ENCODE data around the gene SLC6A19.
"Not testable (repeated sequence)": the region's sequence is repeated elsewhere in the genome, so short reads cannot be mapped to it uniquely, and the experiment has no call there.

SLC6A19 gene

DNA sequence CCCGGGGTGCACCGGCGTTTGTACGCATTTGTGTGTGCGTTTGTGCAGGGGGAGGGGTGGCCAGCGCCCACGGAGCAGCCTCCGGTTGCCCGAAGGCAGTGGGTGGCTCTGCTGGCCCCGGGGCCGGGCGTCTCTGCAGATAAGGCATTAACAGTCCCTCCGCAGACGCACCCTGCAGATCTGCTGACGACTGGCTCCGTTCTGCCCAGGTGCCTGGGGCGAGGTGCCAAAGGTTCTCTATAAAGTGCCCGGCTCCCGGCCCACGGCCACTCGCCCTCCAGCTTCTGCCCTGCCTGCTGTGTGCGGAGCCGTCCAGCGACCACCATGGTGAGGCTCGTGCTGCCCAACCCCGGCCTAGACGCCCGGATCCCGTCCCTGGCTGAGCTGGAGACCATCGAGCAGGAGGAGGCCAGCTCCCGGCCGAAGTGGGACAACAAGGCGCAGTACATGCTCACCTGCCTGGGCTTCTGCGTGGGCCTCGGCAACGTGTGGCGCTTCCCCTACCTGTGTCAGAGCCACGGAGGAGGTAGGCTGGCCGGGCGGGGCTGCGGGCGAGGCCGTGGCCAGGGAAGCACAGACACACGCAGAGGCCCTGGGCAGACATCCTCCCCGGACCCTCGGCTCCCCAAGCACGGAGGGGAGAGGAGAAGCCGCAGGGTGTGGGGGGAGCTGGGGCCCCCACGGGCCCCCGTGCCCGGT, at the start of gene SLC6A19:
TSS of gene SLC6A19 (plus strand) at position 269 of the 699 bp plus-strand sequence. CDS start at position 325, 56 bp downstream.
- no peak for DNase-seq

- DNase-seq = no peak
These were observed 49.2 kb upstream of the SLC6A19 start for GRCh38 chr5:1152156-1152555.

- no peak for DNase-seq
These were observed 48.6 kb upstream of the SLC6A19 start for GRCh38 chr5:1152771-1153282.

DNA sequence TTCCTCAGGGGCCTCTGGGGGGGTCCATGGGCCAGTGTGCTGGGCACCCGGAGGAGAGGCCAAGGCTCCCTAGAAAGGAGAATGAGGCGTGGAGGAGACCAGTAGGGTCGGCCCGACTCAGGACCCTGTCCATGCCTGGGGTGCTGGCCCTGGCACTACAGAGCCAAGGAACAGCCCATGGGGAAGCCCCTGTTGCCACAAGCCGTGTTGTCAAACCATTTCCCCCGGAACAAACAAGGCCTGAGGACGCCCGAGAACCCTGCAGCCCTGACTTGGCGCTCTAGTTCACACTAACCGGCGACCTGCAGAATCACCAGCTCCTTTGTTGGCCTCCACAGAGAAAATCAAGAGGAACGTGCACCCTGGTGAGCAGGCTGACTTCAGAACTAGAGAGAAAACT, 48.0 kb upstream of the SLC6A19 start:
- DNase-seq = no peak

GRCh38 chr5:1155191-1156032, 46.0 kb upstream of the SLC6A19 start:
- DNase-seq = no peak

DNA sequence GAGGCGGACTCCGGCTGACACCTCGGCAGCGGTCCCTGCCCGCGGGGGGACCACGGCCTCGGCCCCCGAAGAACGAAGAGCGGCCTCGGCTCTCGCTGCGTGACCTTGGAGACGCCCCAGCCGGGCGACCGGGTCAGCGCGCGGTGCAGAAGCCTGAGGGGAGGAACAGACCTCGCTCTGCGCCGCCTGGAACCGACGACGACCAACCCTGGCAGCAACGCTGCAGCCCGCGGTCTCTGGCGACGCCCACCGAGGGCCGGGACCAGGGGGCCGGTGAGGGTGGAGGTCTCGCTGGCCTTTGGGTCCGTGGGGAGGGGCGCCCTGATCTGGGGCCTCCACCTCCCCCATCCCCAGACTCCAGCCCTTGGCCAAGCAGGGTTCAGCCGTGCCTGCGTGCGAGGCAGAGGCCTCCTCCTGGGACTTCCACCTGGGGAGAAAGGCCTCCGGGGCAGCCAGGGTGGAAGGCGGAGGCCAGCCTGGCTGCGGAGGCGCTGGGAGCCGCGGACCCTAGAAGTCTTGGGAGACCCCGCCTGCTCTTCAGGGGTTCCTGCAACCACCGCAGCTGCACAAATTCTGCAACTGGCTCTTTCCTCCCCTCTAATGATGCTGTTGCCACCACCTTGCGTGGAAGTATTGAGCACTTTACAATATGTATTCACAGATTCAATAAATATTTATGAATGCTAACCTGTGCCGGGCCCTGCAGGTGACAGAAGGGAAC, 45.2 kb upstream of the SLC6A19 start:
- no peak for DNase-seq

DNA sequence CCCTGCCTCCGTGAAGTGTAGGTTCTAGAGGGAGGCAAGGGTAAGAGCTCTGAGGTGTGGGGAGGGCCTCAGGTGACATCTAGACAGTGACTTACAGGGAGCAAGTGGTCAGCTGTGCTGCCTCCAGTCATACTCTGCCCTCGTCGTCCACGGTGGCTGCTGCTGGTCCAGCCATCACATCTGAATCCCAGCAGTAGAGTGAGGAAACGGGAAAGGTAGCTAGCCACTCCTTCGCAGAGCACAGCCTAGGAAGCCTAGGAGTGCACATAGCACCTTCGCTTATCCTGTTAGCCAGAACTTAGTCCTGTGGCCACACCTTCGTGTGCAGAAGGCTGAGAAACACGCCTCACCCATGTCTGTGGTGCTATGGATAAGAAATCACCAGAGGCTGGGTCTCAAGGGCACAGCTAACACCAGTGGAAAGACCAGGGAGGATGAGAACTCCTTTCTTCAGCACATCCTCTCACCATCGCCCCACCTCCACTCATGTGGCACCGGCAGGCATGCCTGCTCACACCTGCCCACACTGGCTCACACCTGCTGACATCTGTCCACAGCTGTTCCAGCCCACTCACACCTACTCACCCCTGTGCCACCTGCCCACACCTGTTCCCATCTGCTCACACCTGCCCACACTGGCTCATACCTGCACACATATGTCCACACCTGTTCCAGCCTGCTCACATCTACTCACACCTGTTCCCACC, 44.5 kb upstream of the SLC6A19 start:
- no peak for DNase-seq

- not testable (repeated sequence) for DNase-seq
These were observed 43.9 kb upstream of the SLC6A19 start for GRCh38 chr5:1157461-1157986.

- no peak for DNase-seq
These were observed 42.6 kb upstream of the SLC6A19 start for GRCh38 chr5:1158647-1159340.

DNA sequence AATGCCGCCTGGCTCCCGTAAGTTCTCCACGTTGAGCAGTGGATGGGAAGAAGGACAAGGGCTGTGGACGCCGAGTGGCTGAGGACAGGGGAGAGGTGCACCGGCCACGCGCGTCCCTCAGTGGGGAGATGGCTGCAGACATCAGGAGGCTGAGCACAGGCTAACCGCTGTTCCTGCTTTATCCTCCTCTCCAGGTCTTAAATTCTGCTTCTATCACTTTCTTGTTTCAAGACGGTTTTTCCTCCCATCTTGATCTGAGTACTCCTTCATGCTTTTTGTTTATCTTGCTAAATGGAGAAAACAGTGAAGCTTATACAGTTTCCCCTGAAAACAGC, 42.1 kb upstream of the SLC6A19 start:
- no peak for DNase-seq

- no peak for DNase-seq
These were observed 41.5 kb upstream of the SLC6A19 start for GRCh38 chr5:1159774-1160406.

- no peak for DNase-seq
These were observed 40.1 kb upstream of the SLC6A19 start for GRCh38 chr5:1161108-1161832.

DNA sequence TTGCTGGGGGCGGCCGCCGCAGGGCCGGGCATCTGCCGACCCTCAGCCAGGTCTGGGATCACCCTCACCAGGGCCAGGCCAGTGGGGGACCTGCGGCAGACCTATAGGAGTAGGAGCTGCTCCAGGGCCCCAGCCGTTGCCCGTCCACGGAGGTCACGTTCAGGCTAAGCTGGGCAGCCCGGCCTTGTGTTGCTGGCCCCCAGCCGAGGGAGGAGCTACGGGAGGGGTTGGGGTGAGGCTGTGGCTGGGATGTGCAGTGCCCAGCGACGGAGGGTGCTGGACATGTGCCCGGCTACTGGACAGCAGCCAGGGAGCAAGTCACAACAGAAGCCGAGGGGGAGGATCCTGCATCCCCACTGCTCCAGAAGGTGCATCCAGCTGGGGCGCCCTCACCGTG, 39.6 kb upstream of the SLC6A19 start:
- DNase-seq = no peak

- DNase-seq = no peak
These were observed 39.1 kb upstream of the SLC6A19 start for GRCh38 chr5:1162276-1162675.

GRCh38 chr5:1162751-1163150, 38.6 kb upstream of the SLC6A19 start:
- DNase-seq = no peak

GRCh38 chr5:1163366-1163765, 38.0 kb upstream of the SLC6A19 start:
- DNase-seq = no peak

GRCh38 chr5:1163879-1164278, 37.5 kb upstream of the SLC6A19 start:
- no peak for DNase-seq

DNA sequence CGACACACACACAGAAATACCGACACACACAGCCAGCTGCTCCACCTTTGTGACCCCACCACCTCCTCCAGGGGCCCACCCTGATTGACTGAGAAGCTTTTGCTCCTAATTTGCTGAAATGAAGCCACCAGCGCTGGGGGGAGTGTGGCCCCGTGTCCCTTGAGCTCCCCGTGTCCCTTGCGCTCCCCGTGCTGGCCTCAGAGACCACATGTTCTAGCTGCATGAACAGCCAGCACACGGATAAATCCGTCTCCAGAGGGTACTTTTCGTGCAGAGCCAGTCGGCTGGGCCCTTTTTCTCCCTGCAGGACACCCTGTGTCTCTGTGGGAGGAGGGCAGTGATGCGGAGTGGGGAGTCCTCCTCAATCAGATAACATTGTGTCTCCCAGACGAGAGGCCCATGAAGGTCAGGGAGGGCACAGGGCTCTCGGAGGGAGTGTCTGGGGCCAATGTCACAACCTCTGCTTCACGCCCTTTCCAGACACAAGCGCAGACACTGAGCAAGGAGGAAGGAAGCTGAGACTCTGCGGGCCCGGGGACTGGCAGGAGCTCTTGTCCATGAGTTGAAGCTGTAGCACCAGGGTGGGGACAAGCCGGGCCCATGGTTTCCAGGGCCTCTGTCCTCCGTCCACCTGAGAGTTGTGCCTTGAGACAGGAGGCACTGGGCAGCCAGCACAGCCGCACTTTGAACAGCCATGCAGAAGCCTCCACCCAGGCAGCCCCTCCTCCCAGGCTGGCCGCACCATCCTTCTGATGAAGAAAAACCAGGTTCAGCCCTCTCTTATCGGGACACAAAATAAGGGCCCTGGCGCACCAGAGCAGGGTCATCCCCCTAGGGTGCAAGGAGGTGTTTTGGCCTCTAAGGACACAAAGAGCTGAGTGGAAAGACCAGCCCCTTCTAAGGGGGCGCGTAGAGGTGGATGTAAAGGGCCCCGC, 36.4 kb upstream of the SLC6A19 start:
- no peak for DNase-seq

- DNase-seq = no peak
These were observed 35.5 kb upstream of the SLC6A19 start for GRCh38 chr5:1165864-1166263.

- no peak for DNase-seq
These were observed 35.0 kb upstream of the SLC6A19 start for GRCh38 chr5:1166370-1166769.
